Epithelial cell of esophagus (primary cell): ENCODE measurements around the gene MRPL50.

Source experiments
- DNase-seq: peaks from one replicate; pipeline ENCODE4 v3.0.0; 2010; ENCODE audit warnings: low read depth
- H3K4me3 ChIP-seq: 2 replicates; pipeline ENCODE4 v1.5.1; 2011; ENCODE audit warnings: mild to moderate bottlenecking, low read length, control low read depth
- CTCF ChIP-seq: IDR thresholded peaks from 2 replicates; pipeline ENCODE4 v1.5.1; 2011; ENCODE audit warnings: low read depth, mild to moderate bottlenecking, low read length, control low read depth, inconsistent platforms; ENCODE audit not compliant: insufficient read depth; ENCODE audit errors: missing control alignments

MRPL50 gene

DNA sequence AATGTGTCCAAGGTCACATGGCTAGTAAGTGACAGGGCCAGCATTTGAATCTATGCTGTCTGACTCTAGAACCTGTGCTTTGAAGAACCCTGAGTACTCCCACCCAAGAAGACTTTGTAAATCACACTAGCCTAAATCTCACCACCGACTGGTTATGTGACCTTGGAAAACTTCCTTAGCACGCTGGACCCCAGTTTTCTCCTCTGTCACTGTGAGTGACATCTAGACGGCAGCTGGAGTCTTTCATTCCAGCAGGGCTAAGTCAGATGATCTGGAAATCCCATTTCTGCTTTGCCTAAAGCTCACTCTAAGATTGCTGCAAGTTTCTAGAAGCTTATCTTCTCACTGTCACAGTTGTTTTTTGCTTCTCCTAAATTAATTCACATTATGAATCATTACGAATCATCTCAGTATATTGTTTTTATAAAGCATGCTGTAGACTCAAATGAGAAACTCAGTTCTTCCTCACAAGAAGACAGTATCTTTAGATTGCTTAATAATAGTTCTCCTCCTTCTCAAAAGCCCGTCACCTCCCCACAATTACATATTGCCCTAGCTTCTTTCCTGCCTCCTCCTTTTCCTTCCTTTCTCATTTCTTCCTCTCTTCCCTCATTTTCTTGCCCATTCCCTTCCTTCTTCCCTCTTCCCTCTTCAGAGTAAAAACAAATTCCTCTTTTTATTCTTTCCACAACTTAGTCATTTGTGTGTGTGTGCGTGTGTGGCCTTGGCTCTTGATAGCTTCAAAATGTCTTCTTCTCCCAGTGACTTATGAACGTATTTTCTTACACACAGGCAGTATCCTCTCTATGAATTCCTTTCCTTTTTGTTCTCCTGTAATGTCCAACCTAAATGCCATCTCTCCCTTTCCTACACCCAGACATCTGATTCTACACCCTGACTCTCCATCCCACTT, 20.4 kb upstream of the MRPL50 start:
- H3K4me3 ChIP-seq = no peak overlapping the region
- peak; percentile 37 for DNase-seq
- TF ChIP-seq CTCF = no peak

DNA sequence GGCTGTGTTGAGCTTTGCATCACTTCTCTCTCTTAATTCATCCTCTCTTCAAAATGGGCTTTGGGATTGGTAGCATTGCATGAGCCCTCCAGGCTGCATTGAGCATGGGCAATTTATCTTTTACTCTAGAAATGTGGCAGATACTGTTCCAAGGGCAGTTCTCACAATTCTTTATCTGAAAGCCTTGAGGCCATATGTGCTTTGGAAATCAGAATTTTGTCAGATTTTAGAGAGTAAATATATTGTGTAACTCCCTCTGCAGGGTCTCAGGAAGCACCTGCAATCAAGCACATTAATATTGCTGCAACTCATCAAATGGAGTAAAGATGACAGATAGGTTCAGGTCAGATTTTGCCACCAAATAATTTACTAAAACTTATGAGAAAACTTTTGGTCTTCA, 19.6 kb upstream of the MRPL50 start:
- H3K4me3 ChIP-seq = no peak overlapping the region
- no peak for TF ChIP-seq CTCF
- DNase-seq = no peak

- no peak for TF ChIP-seq CTCF
These were observed 19.0 kb upstream of the MRPL50 start for GRCh38 chr9:101417389-101417788.

GRCh38 chr9:101415578-101415977, 17.2 kb upstream of the MRPL50 start:
- no peak for DNase-seq
- no peak for TF ChIP-seq CTCF
- no peak overlapping the region for H3K4me3 ChIP-seq

More at GRCh38 chr9:101417389-101417788, 19.0 kb upstream of the MRPL50 start:
- H3K4me3 ChIP-seq = no peak overlapping the region
- DNase-seq = no peak

- TF ChIP-seq CTCF = no peak
- no peak overlapping the region for H3K4me3 ChIP-seq
- DNase-seq = no peak
These were observed 16.4 kb upstream of the MRPL50 start for GRCh38 chr9:101414839-101415238.

- peak; percentile 6 for DNase-seq
- no peak overlapping the region for H3K4me3 ChIP-seq
- TF ChIP-seq CTCF = no peak
These were observed 10.7 kb upstream of the MRPL50 start for GRCh38 chr9:101409079-101409477.
